Activated naive CD4-positive, alpha-beta T cell treated with anti-CD3 and anti-CD28 coated beads for 36 hours (primary cell): ENCODE data around the gene GP1BB. TPM values are rescaled to one million over a fixed set of nuclear protein-coding genes. Genes with fewer than 3 reads are reported as not detected.

Experiments
- CTCF ChIA-PET: fragments of 350-600 bp; sonication (Branson Sonifier 250); formaldehyde crosslinking; loops from one replicate; lab custom pipeline; 2021; ENCODE audit warnings: antibody characterized with exemption; lab: Charles Lee
- DNase-seq: peaks from one replicate; pipeline ENCODE4 v3.0.0-alpha.2; 2020
- H3K27ac Mint-ChIP-seq: one replicate; pipeline ENCODE4 v1.8.0; 2021; ENCODE audit warnings: mild to moderate bottlenecking, mixed read lengths
- H3K27me3 Mint-ChIP-seq: one replicate; pipeline ENCODE4 v1.8.0; 2021; ENCODE audit warnings: low read depth, mixed read lengths
- H3K36me3 Mint-ChIP-seq: one replicate; pipeline ENCODE4 v1.8.0; 2021; ENCODE audit warnings: low read depth, mixed read lengths
- H3K4me1 Mint-ChIP-seq: one replicate; pipeline ENCODE4 v1.8.0; 2021; ENCODE audit warnings: low read depth, mixed read lengths
- H3K4me3 Mint-ChIP-seq: one replicate; pipeline ENCODE4 v1.8.0; 2021; ENCODE audit warnings: mild to moderate bottlenecking, moderate library complexity, mixed read lengths
- H3K9me3 Mint-ChIP-seq: one replicate; pipeline ENCODE4 v1.8.0; 2021; ENCODE audit warnings: mixed read lengths
- intact Hi-C: fragments of 100-400 bp; cut with micrococcal nuclease; formaldehyde crosslinking; loops from one replicate; pipeline ENCODE4 v1.15.1; 2023
- total RNA-seq, 2 experiments: library from RNA; stranded (reverse); gene quantifications; one replicate each; pipeline ENCODE4 v1.2.3, GENCODE V29; 2021

Gene GP1BB
- total RNA-seq, 2 experiments from 2014 or later: not detected

- intact Hi-C loops: no loop called here
- CTCF ChIA-PET: no interaction called here
- Mint-ChIP-seq H3K4me1 (peaks cover 33% of the 10 kb centered on the region), H3K36me3 (no peaks in the 10 kb centered on the region), H3K4me3 (peak overlapping the region; percentile 72), H3K27me3 (peaks cover 58% of the 10 kb centered on the region), H3K9me3 (no peaks in the 10 kb centered on the region), H3K27ac (no peak overlapping the region)
- DNase-seq: no peak
Measured at GRCh38 chr22:19759427-19760057, 36.2 kb downstream of the GP1BB start.

- Mint-ChIP-seq H3K27ac (no peak within 1 kb of the TSS), H3K9me3 (no peaks in the 10 kb centered on the region), H3K27me3 (peaks cover 60% of the 10 kb centered on the region), H3K4me1 (peaks cover 34% of the 10 kb centered on the region), H3K4me3 (peak within 1 kb of the TSS; percentile 72), H3K36me3 (no peaks in the 10 kb centered on the region)
- intact Hi-C loops: no loop called here
- DNase-seq: no peak
- CTCF ChIA-PET: interaction anchor here (1.4 kb wide), 1 partner anchor 30 kb away, joined by 3 read pairs; no protein-coding TSS in a partner anchor
Measured at GRCh38 chr22:19760058-19760950, 37.0 kb downstream of the GP1BB start, which contains the start of gene TBX1. TSS of gene TBX1 (plus strand) at chr22:19760778. CDS start at chr22:19760844, 66 bp downstream.

GRCh38 chr22:19760951-19761724 lies 37.8 kb downstream of the GP1BB start:
- CTCF ChIA-PET: interaction anchor here (1.4 to 2.7 kb wide), 2 partner anchors 31 to 37 kb away, joined by 3 to 5 read pairs; partner anchors contain the start of gene GP1BB
- Mint-ChIP-seq H3K27ac (no peak overlapping the region), H3K9me3 (no peaks in the 10 kb centered on the region), H3K27me3 (peaks cover 58% of the 10 kb centered on the region), H3K4me1 (peaks cover 30% of the 10 kb centered on the region), H3K36me3 (no peaks in the 10 kb centered on the region), H3K4me3 (peak overlapping the region; percentile 57)
- intact Hi-C loops: no loop called here
- DNase-seq: no peak

GRCh38 chr22:19761725-19762567 lies 38.6 kb downstream of the GP1BB start:
- Mint-ChIP-seq H3K27me3 (peaks cover 55% of the 10 kb centered on the region), H3K9me3 (no peaks in the 10 kb centered on the region), H3K27ac (no peak overlapping the region), H3K36me3 (no peaks in the 10 kb centered on the region), H3K4me3 (peak overlapping the region; percentile 57), H3K4me1 (peaks cover 25% of the 10 kb centered on the region)
- no peak for DNase-seq
- CTCF ChIA-PET: interaction anchor here (2.7 kb wide), 1 partner anchor 38 kb away, joined by 5 read pairs; the partner anchor contains the start of gene GP1BB
- intact Hi-C loops: no loop called here

GRCh38 chr22:19762568-19763457 lies 39.5 kb downstream of the GP1BB start:
- CTCF ChIA-PET: interaction anchor here (1.0 to 2.7 kb wide), 2 partner anchors 32 to 39 kb away, joined by 3 to 5 read pairs; partner anchors contain the start of gene GP1BB
- H3K9me3 Mint-ChIP-seq: no peaks in the 10 kb centered on the region
- peaks cover 22% of the 10 kb centered on the region for H3K4me1 Mint-ChIP-seq
- H3K27me3 Mint-ChIP-seq: peaks cover 55% of the 10 kb centered on the region
- no peaks in the 10 kb centered on the region for H3K36me3 Mint-ChIP-seq
- H3K27ac Mint-ChIP-seq: no peak overlapping the region
- intact Hi-C loops: no loop called here
- H3K4me3 Mint-ChIP-seq: no peak overlapping the region
- DNase-seq: no peak

GRCh38 chr22:19763458-19764298 lies 40.3 kb downstream of the GP1BB start:
- Mint-ChIP-seq H3K9me3 (no peaks in the 10 kb centered on the region), H3K27me3 (peaks cover 59% of the 10 kb centered on the region), H3K36me3 (no peaks in the 10 kb centered on the region), H3K27ac (no peak overlapping the region), H3K4me1 (peaks cover 22% of the 10 kb centered on the region), H3K4me3 (no peak overlapping the region)
- intact Hi-C loops: no loop called here
- CTCF ChIA-PET: interaction anchor here (1.0 to 2.7 kb wide), 2 partner anchors 33 to 40 kb away, joined by 3 to 5 read pairs; partner anchors contain the start of gene GP1BB
- no peak for DNase-seq

- no peak overlapping the region for H3K4me3 Mint-ChIP-seq
- H3K36me3 Mint-ChIP-seq: no peaks in the 10 kb centered on the region
- peaks cover 22% of the 10 kb centered on the region for H3K4me1 Mint-ChIP-seq
- intact Hi-C loops: no loop called here
- CTCF ChIA-PET: interaction anchor here (0.7 to 1.3 kb wide), 2 partner anchors 34 to 47 kb away, joined by 3 to 5 read pairs; no protein-coding TSS in a partner anchor
- no peak for DNase-seq
- no peaks in the 10 kb centered on the region for H3K9me3 Mint-ChIP-seq
- no peak overlapping the region for H3K27ac Mint-ChIP-seq
- H3K27me3 Mint-ChIP-seq: peaks cover 61% of the 10 kb centered on the region
Measured at GRCh38 chr22:19764299-19764593, 40.9 kb downstream of the GP1BB start.

GRCh38 chr22:19764636-19765476 lies 41.5 kb downstream of the GP1BB start:
- no peaks in the 10 kb centered on the region for H3K36me3 Mint-ChIP-seq
- H3K27ac Mint-ChIP-seq: no peak overlapping the region
- no peak for DNase-seq
- H3K4me1 Mint-ChIP-seq: peaks cover 17% of the 10 kb centered on the region
- intact Hi-C loops: no loop called here
- peaks cover 61% of the 10 kb centered on the region for H3K27me3 Mint-ChIP-seq
- no peaks in the 10 kb centered on the region for H3K9me3 Mint-ChIP-seq
- H3K4me3 Mint-ChIP-seq: no peak overlapping the region
- CTCF ChIA-PET: interaction anchor here (0.7 to 1.3 kb wide), 2 partner anchors 35 to 47 kb away, joined by 3 to 5 read pairs; no protein-coding TSS in a partner anchor

- Mint-ChIP-seq H3K27me3 (peaks cover 64% of the 10 kb centered on the region), H3K4me1 (peaks cover 12% of the 10 kb centered on the region), H3K9me3 (no peaks in the 10 kb centered on the region), H3K27ac (no peak overlapping the region), H3K4me3 (peak overlapping the region; percentile 52), H3K36me3 (no peaks in the 10 kb centered on the region)
- CTCF ChIA-PET: interaction anchor here (1.3 to 1.9 kb wide), 2 partner anchors 12 to 35 kb away, joined by 4 to 5 read pairs; no protein-coding TSS in a partner anchor
- DNase-seq: no peak
- intact Hi-C loops: no loop called here
Measured at GRCh38 chr22:19765477-19766239, 42.3 kb downstream of the GP1BB start.
